Astrocyte (in vitro differentiated cells and primary cell): ENCODE results near the gene SFSWAP. TPM values are rescaled to one million over a fixed set of nuclear protein-coding genes. Genes with fewer than 3 reads are reported as not detected.

Experiments used
- DNase-seq: peaks from one replicate; pipeline ENCODE4 v3.0.0-alpha.2; 2010; ENCODE audit warnings: low read depth
- FAIRE-seq: peaks from 2 replicates; lab custom pipeline; 2011; peaks lifted over from hg19 to GRCh38; lab: Jason Lieb, UNC
- H2AFZ ChIP-seq: 2 replicates; pipeline ENCODE4 v1.6.0; 2012; ENCODE audit warnings: low read depth, low read length, inconsistent platforms
- H3K27ac ChIP-seq: 2 replicates; pipeline ENCODE4 v1.5.1; 2011; ENCODE audit warnings: low read depth, low read length, inconsistent platforms
- H3K27me3 ChIP-seq: 2 replicates; pipeline ENCODE4 v1.6.0; 2011; ENCODE audit warnings: low read length, inconsistent platforms; ENCODE audit not compliant: insufficient read depth
- H3K36me3 ChIP-seq: 2 replicates; pipeline ENCODE4 v1.5.1; 2011; ENCODE audit warnings: low read length, inconsistent platforms; ENCODE audit not compliant: insufficient read depth
- H3K4me1 ChIP-seq: 2 replicates; pipeline ENCODE4 v1.5.1; 2011; ENCODE audit warnings: low read length, inconsistent platforms; ENCODE audit not compliant: insufficient read depth
- H3K4me2 ChIP-seq: 2 replicates; pipeline ENCODE4 v1.6.0; 2012; ENCODE audit warnings: low read length, inconsistent platforms
- H3K4me3 ChIP-seq: 2 replicates; pipeline ENCODE4 v1.5.1; 2011; ENCODE audit warnings: low read depth, mild to moderate bottlenecking, low read length, inconsistent platforms; ENCODE audit not compliant: insufficient read depth
- H3K79me2 ChIP-seq: 2 replicates; pipeline ENCODE4 v1.6.0; 2012; ENCODE audit warnings: mild to moderate bottlenecking, low read length, inconsistent platforms; ENCODE audit not compliant: insufficient read depth
- H3K9ac ChIP-seq: 2 replicates; pipeline ENCODE4 v1.6.0; 2012; ENCODE audit warnings: mild to moderate bottlenecking, low read length, inconsistent platforms
- H3K9me3 ChIP-seq: 2 replicates; pipeline ENCODE4 v1.5.1; 2012; ENCODE audit warnings: low read depth, mild to moderate bottlenecking, low read length, inconsistent platforms; ENCODE audit not compliant: insufficient read depth
- H4K20me1 ChIP-seq: 2 replicates; pipeline ENCODE4 v1.6.0; 2012; ENCODE audit warnings: low read length, inconsistent platforms; ENCODE audit not compliant: insufficient read depth
- H3K27ac Mint-ChIP-seq: one replicate; pipeline ENCODE4 v1.8.0; 2021; ENCODE audit warnings: mild to moderate bottlenecking, mixed read lengths; ENCODE audit not compliant: unreplicated experiment
- H3K27me3 Mint-ChIP-seq: one replicate; pipeline ENCODE4 v1.8.0; 2021; ENCODE audit warnings: low read depth, mixed read lengths; ENCODE audit not compliant: unreplicated experiment
- H3K36me3 Mint-ChIP-seq: one replicate; pipeline ENCODE4 v1.8.0; 2021; ENCODE audit warnings: low read depth, mixed read lengths; ENCODE audit not compliant: unreplicated experiment
- H3K4me1 Mint-ChIP-seq: one replicate; pipeline ENCODE4 v1.8.0; 2021; ENCODE audit warnings: low read depth, mixed read lengths; ENCODE audit not compliant: unreplicated experiment
- H3K4me3 Mint-ChIP-seq: one replicate; pipeline ENCODE4 v1.8.0; 2021; ENCODE audit warnings: mild to moderate bottlenecking, moderate library complexity, mixed read lengths; ENCODE audit not compliant: unreplicated experiment
- H3K9me3 Mint-ChIP-seq: one replicate; pipeline ENCODE4 v1.8.0; 2021; ENCODE audit warnings: mild to moderate bottlenecking, mixed read lengths; ENCODE audit not compliant: unreplicated experiment
- EZH2 ChIP-seq: IDR thresholded peaks from 2 replicates; pipeline ENCODE4 v1.6.1; 2012; ENCODE audit warnings: mild to moderate bottlenecking, low read length, inconsistent platforms; ENCODE audit not compliant: insufficient read depth
- total RNA-seq: library from RNA; stranded (reverse); gene quantifications from 2 replicates; pipeline ENCODE4 v1.2.1, GENCODE V29; 2021
- TF ChIP-seq, protein P1 (sequence below): IDR thresholded peaks from 2 replicates; pipeline ENCODE4 v1.5.1; 2011; ENCODE audit warnings: low read depth, mild to moderate bottlenecking, inconsistent platforms, low read length, moderate library complexity; ENCODE audit not compliant: insufficient read depth

The SFSWAP gene
- total RNA-seq, 1 donor from 2014 or later, result 35.7 TPM

DNA sequence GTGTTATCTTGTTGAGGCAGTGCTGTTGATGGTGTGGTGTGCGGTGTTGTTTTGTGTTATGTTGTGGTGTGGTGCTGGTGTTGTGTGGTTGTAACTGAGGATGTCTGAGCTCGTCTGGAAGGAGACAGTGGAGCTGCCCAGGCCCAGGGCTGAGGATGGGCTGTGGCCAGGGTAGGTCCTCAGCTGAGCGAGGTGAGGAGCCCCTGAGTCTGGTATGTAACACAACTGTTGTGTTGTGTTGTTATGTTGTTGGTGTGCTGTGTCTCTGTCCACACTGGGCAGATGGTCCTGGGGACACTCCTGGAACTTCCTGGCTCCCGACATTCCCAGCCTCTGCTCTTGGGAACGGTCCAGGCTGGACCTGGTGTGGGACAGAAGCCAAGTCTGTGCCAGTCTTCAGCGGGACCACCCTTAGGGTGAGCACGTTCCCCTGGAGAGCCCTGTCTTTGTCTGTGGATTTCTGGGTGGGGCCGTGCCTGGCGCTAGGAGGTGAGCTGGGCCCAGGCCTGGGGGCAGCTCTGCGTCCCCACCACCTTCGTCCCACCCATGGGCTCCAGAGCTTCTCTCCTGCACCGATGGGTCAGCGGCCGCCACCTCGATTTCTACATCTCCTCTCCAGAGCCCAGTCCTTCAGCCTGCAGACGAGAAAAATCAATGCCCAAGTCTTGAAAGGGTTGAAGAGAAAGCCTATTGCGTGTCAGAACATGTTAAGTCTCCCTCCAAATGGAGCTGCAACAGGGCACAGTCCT is 27.4 kb upstream of the SFSWAP start:
- H2AFZ ChIP-seq, result no peak overlapping the region
- Mint-ChIP-seq H3K4me1 (no peaks in the 10 kb centered on the region), H3K9me3 (no peaks in the 10 kb centered on the region), H3K4me3 (no peak overlapping the region), H3K27ac (no peak overlapping the region), H3K27me3 (peaks cover 17% of the 10 kb centered on the region), H3K36me3 (peaks cover 1% of the 10 kb centered on the region)
- no peaks in the 10 kb centered on the region for H3K36me3 ChIP-seq
- FAIRE-seq (no peak), DNase-seq (no peak)
- H4K20me1 ChIP-seq, result no peaks in the 10 kb centered on the region
- no peaks in the 10 kb centered on the region for H3K79me2 ChIP-seq
- H3K4me1 ChIP-seq, result no peaks in the 10 kb centered on the region
- H3K27me3 ChIP-seq, result no peaks in the 10 kb centered on the region
- no peak overlapping the region for H3K27ac ChIP-seq
- no peak overlapping the region for H3K4me3 ChIP-seq
- TF ChIP-seq EZH2, result no peak
- TF ChIP-seq, protein P1, sequence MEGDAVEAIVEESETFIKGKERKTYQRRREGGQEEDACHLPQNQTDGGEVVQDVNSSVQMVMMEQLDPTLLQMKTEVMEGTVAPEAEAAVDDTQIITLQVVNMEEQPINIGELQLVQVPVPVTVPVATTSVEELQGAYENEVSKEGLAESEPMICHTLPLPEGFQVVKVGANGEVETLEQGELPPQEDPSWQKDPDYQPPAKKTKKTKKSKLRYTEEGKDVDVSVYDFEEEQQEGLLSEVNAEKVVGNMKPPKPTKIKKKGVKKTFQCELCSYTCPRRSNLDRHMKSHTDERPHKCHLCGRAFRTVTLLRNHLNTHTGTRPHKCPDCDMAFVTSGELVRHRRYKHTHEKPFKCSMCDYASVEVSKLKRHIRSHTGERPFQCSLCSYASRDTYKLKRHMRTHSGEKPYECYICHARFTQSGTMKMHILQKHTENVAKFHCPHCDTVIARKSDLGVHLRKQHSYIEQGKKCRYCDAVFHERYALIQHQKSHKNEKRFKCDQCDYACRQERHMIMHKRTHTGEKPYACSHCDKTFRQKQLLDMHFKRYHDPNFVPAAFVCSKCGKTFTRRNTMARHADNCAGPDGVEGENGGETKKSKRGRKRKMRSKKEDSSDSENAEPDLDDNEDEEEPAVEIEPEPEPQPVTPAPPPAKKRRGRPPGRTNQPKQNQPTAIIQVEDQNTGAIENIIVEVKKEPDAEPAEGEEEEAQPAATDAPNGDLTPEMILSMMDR, result no peak
- peaks cover 4% of the 10 kb centered on the region for H3K9me3 ChIP-seq
- no peak overlapping the region for H3K4me2 ChIP-seq
- no peak overlapping the region for H3K9ac ChIP-seq

DNA sequence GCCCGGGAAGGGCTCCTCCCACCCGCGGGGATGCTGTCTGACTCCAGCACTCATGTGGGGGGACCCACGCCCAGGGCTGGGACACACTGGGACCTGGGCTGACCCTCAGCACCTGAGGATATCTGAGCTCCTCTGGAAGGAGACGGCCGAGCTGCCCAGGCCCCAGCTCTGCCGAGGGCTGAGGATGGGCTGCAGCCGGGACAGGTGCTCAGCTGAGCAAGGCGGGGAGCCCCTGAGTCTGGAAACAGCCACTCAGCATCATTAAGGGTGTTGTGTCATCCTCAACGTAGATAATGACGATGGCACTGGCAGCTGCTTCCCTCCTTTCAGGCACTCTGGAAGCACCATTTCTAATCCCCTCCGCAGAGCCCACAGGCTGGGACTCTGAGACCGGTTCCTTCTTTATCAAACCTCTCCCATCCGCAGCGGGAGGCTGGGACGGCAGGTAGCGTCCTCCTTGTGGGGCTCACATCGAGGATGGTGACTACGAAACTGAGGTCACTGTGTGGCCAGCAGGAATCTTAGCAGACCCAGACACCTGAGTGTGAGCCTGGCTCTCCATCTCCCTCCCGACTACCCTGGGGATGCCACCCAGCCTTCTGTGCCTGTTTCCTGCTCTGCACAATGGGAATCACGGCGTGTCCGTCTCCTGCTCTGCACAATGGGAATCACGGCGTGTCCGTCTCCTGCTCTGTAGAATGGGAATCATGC is 26.7 kb upstream of the SFSWAP start:
- no peaks in the 10 kb centered on the region for H3K27me3 ChIP-seq
- no peak overlapping the region for H3K4me3 ChIP-seq
- no peak overlapping the region for H3K4me2 ChIP-seq
- DNase-seq (no peak), FAIRE-seq (no peak)
- no peaks in the 10 kb centered on the region for H3K4me1 ChIP-seq
- Mint-ChIP-seq H3K4me1 (no peaks in the 10 kb centered on the region), H3K27me3 (peaks cover 12% of the 10 kb centered on the region), H3K4me3 (no peak overlapping the region), H3K9me3 (no peaks in the 10 kb centered on the region), H3K36me3 (peaks cover 1% of the 10 kb centered on the region), H3K27ac (no peak overlapping the region)
- H3K9me3 ChIP-seq, result peaks cover 4% of the 10 kb centered on the region
- no peaks in the 10 kb centered on the region for H4K20me1 ChIP-seq
- TF ChIP-seq, protein P1, result no peak
- TF ChIP-seq EZH2, result no peak
- H3K9ac ChIP-seq, result no peak overlapping the region
- H3K79me2 ChIP-seq, result no peaks in the 10 kb centered on the region
- no peak overlapping the region for H2AFZ ChIP-seq
- no peaks in the 10 kb centered on the region for H3K36me3 ChIP-seq
- no peak overlapping the region for H3K27ac ChIP-seq
